Calu3 (cell line): ENCODE data around the gene HTR7. TPM values are rescaled to one million over a fixed set of nuclear protein-coding genes. Genes with fewer than 3 reads are reported as not detected.
A peak's percentile ranks its signal among the peaks of the same experiment; 100 is the strongest.

Source experiments
- BruUV-seq: library from RNA; stranded (reverse); fragments of 400-500 nt; replicated peaks from 2 replicates; lab custom pipeline; 2021; lab: Mats Ljungman, UMichigan
- CTCF ChIA-PET: fragments of 300-600 bp; sonication (Branson Sonifier 250); formaldehyde crosslinking; loops from one replicate; lab custom pipeline; 2022; ENCODE audit warnings: antibody characterized with exemption; lab: Charles Lee
- DNase-seq: peaks from one replicate; pipeline ENCODE4 v3.0.0; 2022
- H3K27ac Mint-ChIP-seq: one replicate; pipeline ENCODE4 v1.8.0; 2022; ENCODE audit warnings: mixed read lengths; ENCODE audit not compliant: unreplicated experiment
- H3K27me3 Mint-ChIP-seq: one replicate; pipeline ENCODE4 v1.8.0; 2022; ENCODE audit warnings: mixed read lengths; ENCODE audit not compliant: unreplicated experiment
- H3K36me3 Mint-ChIP-seq: one replicate; pipeline ENCODE4 v1.8.0; 2022; ENCODE audit warnings: mild to moderate bottlenecking, moderate library complexity, mixed read lengths; ENCODE audit not compliant: insufficient read depth, unreplicated experiment
- H3K4me1 Mint-ChIP-seq: one replicate; pipeline ENCODE4 v1.8.0; 2022; ENCODE audit warnings: mild to moderate bottlenecking, low read depth, mixed read lengths; ENCODE audit not compliant: unreplicated experiment
- H3K4me3 Mint-ChIP-seq: one replicate; pipeline ENCODE4 v1.8.0; 2022; ENCODE audit warnings: mild to moderate bottlenecking, low read depth, moderate library complexity, mixed read lengths; ENCODE audit not compliant: unreplicated experiment
- H3K9me3 Mint-ChIP-seq: one replicate; pipeline ENCODE4 v1.8.0; 2022; ENCODE audit warnings: low read depth, mixed read lengths; ENCODE audit not compliant: unreplicated experiment
- intact Hi-C: fragments of 100-400 bp; cut with micrococcal nuclease; formaldehyde crosslinking; loops from one replicate; pipeline ENCODE4 v1.10.0; 2022; ENCODE audit not compliant: unreplicated experiment
- total RNA-seq: library from RNA; stranded (reverse); gene quantifications from 2 replicates; pipeline ENCODE4 v1.2.3, GENCODE V29; 2022
- TF ChIP-seq, protein P1 (sequence below): fragments of 200-600 bp; IDR thresholded peaks from one replicate; pipeline ENCODE4 v1.8.0; 2022; ENCODE audit warnings: antibody characterized with exemption; ENCODE audit not compliant: unreplicated experiment

HTR7 gene
- total RNA-seq, 1 experiment from 2014 or later: 0.12 TPM

DNA sequence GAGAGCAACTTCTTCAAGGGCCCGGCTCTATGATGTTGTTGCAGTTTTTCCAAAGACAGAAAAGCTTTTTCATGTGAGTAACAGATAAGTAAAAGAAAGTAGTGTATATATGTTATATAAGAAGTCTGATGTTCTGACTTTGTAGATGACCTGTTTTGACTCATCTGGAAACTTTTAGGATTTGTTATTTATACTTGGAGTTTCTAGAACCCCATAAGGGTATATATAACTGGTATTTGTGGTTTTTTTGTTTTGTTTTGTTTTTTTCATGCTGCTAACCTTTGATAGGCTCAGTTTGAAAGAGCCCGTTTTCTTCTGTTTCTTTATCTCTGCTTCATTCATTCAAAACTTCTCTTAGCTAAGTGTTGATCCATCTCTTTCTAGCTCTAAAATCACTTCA lies 21.2 kb upstream of the HTR7 start:
- H3K4me3 Mint-ChIP-seq: no peak overlapping the region
- no peaks in the 10 kb centered on the region for H3K9me3 Mint-ChIP-seq
- intact Hi-C loops: no loop called here
- H3K4me1 Mint-ChIP-seq: peaks cover 5% of the 10 kb centered on the region
- CTCF ChIA-PET: interaction anchor here (1.1 kb wide), 1 partner anchor 372 kb away, joined by 4 read pairs; no protein-coding TSS in a partner anchor
- H3K36me3 Mint-ChIP-seq: peaks cover 10% of the 10 kb centered on the region
- no TSS peak for BruUV-seq
- H3K27me3 Mint-ChIP-seq: no peaks in the 10 kb centered on the region
- TF ChIP-seq, protein P1, sequence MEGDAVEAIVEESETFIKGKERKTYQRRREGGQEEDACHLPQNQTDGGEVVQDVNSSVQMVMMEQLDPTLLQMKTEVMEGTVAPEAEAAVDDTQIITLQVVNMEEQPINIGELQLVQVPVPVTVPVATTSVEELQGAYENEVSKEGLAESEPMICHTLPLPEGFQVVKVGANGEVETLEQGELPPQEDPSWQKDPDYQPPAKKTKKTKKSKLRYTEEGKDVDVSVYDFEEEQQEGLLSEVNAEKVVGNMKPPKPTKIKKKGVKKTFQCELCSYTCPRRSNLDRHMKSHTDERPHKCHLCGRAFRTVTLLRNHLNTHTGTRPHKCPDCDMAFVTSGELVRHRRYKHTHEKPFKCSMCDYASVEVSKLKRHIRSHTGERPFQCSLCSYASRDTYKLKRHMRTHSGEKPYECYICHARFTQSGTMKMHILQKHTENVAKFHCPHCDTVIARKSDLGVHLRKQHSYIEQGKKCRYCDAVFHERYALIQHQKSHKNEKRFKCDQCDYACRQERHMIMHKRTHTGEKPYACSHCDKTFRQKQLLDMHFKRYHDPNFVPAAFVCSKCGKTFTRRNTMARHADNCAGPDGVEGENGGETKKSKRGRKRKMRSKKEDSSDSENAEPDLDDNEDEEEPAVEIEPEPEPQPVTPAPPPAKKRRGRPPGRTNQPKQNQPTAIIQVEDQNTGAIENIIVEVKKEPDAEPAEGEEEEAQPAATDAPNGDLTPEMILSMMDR: no peak
- no peak for DNase-seq
- H3K27ac Mint-ChIP-seq: no peak overlapping the region

DNA sequence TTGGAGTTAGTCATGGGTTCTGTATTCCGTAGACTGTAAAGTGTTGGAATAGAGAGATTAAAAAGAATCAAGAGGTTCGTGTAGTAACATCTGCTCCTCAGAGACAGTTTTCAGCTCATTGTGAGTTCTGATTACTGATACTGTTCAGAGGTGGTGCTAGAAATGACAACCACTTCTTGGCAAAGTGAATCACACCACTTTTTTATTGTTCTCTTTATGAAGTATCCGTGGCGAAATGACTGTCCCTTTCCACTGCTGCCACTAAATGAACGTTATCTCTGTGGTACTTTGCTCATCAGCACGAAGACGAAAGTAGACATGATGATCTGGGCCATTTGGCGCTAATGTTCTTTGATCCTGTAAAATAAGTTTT lies 14.8 kb upstream of the HTR7 start:
- peaks cover 15% of the 10 kb centered on the region for H3K4me1 Mint-ChIP-seq
- H3K4me3 Mint-ChIP-seq: peak overlapping the region; percentile 80
- DNase-seq: no peak
- TF ChIP-seq, protein P1: no peak
- intact Hi-C loops: no loop called here
- peaks cover 3% of the 10 kb centered on the region for H3K9me3 Mint-ChIP-seq
- H3K36me3 Mint-ChIP-seq: peaks cover 19% of the 10 kb centered on the region
- CTCF ChIA-PET: no interaction called here
- peak overlapping the region; percentile 56 for H3K27ac Mint-ChIP-seq
- H3K27me3 Mint-ChIP-seq: peaks cover 27% of the 10 kb centered on the region
- BruUV-seq: TSS peak; percentile 62

DNA sequence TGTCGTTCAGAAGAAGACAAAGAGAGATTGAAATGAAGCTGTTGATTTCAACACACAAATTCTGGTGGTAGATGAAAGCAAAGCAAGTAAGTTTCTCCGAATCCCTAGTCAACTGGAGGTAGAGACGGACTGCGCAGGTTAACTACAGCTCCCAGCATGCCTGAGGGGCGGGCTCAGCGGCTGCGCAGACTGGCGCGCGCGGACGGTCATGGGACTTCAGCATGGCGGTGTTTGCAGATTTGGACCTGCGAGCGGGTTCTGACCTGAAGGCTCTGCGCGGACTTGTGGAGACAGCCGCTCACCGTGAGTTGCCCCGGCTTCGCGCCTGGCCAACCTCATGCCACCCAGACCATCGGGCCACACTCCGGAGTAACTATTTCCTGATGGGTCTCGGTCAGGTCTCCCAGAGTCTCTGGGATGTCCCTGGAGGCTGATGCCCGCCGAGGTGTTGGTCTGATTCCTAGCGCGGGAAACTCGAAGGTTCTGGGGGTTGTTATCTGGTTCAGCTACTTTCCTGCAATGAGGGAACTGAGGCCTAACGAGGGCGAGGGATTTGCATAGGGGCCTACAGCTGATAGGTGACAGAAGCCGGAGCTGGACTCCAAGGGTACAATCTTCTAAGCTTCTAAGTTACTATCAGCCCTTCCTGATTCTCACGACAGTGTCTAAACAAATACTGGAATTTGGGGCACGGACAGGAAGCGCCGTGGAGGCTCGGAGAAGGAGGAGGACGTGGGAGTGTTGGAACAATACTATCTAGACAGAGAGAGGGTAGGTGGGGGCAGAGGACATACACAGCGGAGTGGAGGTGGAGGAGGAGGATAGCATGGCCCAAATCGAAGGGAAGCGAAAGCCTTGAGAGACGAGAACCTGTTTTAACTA lies 14.2 kb upstream of the HTR7 start, which contains the start of gene RPP30:
Gene RPP30 (plus strand): TSS at position 209 of the 882 bp plus-strand sequence. CDS start 13 bp downstream, at position 222.
- Mint-ChIP-seq H3K27ac (peak within 1 kb of the TSS; percentile 56), H3K27me3 (peaks cover 33% of the 10 kb centered on the region), H3K36me3 (peaks cover 14% of the 10 kb centered on the region), H3K4me1 (peaks cover 15% of the 10 kb centered on the region), H3K9me3 (peaks cover 3% of the 10 kb centered on the region), H3K4me3 (peak within 1 kb of the TSS; percentile 80)
- intact Hi-C loops: loop anchor here (2.0 kb wide), 1 partner anchor 121 kb away; no protein-coding TSS in a partner anchor
- CTCF ChIA-PET: interaction anchor here (0.9 to 1.1 kb wide), 2 partner anchors 10 to 17 kb away, joined by 3 to 4 read pairs; no protein-coding TSS in a partner anchor
- peak; percentile 79 for DNase-seq
- TF ChIP-seq, protein P1: no peak
- BruUV-seq: no TSS peak

DNA sequence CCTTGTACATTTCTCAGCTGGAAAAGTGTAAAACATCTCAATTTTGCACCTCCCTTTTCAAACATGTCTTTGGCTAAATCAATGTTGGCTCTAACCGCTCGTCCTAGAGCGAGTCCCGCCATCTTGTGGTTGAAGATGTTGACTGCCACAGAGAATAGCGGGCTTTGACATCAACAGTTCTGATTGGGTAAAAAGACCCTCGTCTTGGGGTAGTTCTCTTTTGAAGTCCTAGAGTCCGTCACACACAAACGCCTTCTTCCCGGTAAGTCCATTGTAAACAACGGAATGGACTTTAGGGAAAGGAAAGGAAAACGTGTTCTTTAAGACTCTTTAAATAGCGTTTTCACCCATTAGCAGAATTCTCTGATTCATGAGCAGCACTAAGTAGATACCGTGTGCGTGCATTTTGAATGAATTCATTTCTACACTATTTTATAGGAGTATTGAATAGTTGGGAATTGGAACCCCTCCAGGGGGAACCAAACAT lies 13.5 kb upstream of the HTR7 start:
- DNase-seq: peak; percentile 21
- Mint-ChIP-seq H3K27me3 (peaks cover 36% of the 10 kb centered on the region), H3K4me3 (peak overlapping the region; percentile 80), H3K27ac (peak overlapping the region; percentile 56), H3K36me3 (peaks cover 13% of the 10 kb centered on the region), H3K4me1 (peaks cover 15% of the 10 kb centered on the region), H3K9me3 (peaks cover 3% of the 10 kb centered on the region)
- BruUV-seq: no TSS peak
- TF ChIP-seq, protein P1: no peak
- CTCF ChIA-PET: interaction anchor here (0.9 to 1.1 kb wide), 2 partner anchors 10 to 17 kb away, joined by 3 to 4 read pairs; no protein-coding TSS in a partner anchor
- intact Hi-C loops: loop anchor here (2.0 kb wide), 1 partner anchor 121 kb away; no protein-coding TSS in a partner anchor
